ENCODE measurements around the gene SLC35A5. TPM values are rescaled to one million over a fixed set of nuclear protein-coding genes. Genes with fewer than 3 reads are reported as not detected.

SLC35A5 gene
- polyA plus RNA-seq, 1 donor: 24.4 TPM

DNA sequence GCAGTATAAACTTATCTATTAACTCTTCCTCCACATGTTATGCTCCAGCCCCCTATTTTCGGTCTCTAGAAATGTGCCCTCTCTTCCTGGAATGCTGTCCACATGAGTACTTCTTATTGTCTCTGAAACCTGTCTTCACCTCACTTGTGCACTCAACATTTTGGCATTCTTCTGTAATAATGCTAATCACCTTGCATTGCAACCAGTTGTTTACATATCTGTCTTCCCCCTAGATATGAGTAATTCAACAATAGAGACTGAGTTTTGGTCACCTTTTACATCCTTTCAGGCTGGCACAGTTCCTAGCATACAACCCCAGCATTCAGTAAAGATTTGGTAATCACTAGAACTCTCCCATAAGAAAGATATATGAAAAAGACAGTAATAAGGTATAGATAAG lies 61.9 kb downstream of the SLC35A5 start:
- no peak for DNase-seq (ENCODE audit: low read depth)

- DNase-seq (ENCODE audit: low read depth): no peak
Measured at GRCh38 chr3:112627419-112627818, 65.6 kb downstream of the SLC35A5 start.

DNA sequence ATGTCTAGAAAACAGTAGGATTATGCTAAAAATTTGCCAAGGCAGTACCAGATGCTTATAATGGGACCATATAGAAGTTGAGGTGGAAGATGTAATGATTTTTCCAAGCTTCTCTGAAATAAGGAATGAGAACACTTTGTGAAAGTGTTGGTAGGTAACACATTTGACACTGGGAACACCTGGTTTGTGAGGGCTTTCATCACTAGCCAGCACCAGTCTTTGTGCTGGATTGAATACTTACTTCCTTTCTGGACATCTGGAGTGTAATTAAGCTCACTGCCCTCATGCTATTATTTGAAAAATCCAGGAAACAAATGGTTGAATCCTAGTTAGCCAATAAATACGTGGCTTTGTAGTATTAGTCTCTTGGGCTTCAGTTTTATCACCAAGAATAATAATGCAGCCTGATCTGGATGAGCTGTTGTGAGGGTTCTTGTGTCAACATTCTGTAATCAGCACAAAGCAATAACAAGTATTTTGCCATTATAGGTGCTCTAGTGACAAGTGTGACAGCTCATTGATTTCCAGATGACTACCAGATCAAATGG lies 66.1 kb downstream of the SLC35A5 start:
- no peak for DNase-seq (ENCODE audit: low read depth)

DNA sequence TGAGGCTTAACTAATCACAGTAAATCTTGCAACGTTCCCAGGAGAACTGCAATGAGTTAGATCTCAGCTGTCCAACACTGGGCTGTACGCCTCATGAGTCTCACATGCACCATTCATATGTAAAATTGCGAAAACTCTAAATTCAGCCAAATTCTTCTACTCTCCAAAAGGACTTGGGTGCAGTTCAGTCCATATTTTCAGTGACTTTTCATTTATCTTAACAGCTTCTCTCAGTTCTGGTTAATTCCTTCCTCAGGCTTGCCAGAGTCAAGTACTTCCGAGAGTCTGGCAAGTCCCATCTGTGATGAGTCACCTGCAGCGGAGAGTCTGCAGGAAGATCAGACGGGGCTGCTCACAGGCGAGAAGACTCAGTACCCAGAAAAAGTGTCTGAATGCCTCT lies 67.6 kb downstream of the SLC35A5 start:
- DNase-seq (ENCODE audit: low read depth): peak; percentile 78

- DNase-seq (ENCODE audit: low read depth): no peak
Measured at GRCh38 chr3:112631257-112631656, 69.4 kb downstream of the SLC35A5 start.

- no peak for DNase-seq (ENCODE audit: low read depth)
Measured at GRCh38 chr3:112632596-112632995, 70.8 kb downstream of the SLC35A5 start.

DNA sequence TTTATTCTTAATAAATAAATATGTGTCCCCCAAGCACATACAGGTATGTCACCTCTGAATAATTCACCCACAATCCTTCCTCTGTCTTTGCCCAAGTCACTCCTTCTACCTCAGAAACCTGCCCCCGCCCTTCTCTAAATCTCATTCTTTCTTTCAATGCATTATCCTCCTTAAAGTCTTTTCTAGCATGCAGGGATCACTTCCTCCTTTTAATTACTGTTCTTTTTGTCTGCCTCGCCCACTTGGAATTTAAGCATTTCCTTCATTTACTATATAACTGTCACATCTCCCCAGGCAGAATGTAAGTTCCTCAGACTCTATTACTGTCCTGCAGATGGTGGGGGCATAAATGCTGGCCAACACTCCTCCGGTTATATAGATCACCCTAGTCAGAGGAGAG lies 71.3 kb downstream of the SLC35A5 start:
- DNase-seq (ENCODE audit: low read depth): no peak

GRCh38 chr3:112633757-112634156 lies 71.9 kb downstream of the SLC35A5 start:
- no peak for DNase-seq (ENCODE audit: low read depth)

- DNase-seq (ENCODE audit: low read depth): no peak
Measured at GRCh38 chr3:112634786-112635541, 73.1 kb downstream of the SLC35A5 start.

Other genes starting within 250 kb of the SLC35A5 start
- 11.0 TPM for gene CD200, start 228.9 kb upstream of the SLC35A5 start, polyA plus RNA-seq (ENCODE audit: insufficient read length)
- 0.13 TPM for gene BTLA, start 62.6 kb upstream of the SLC35A5 start, polyA plus RNA-seq (ENCODE audit: insufficient read length)
- gene ATG3, start 83 bp upstream of the SLC35A5 start, polyA plus RNA-seq (ENCODE audit: insufficient read length): 31.6 TPM
- gene CCDC80, start 79.1 kb downstream of the SLC35A5 start, polyA plus RNA-seq (ENCODE audit: insufficient read length): 67.9 TPM

Data from forelimb muscle (tissue), 1 donor.